DND-41 (cell line): ENCODE data around the gene CDC42SE1.

Experiments used
- EZH2 ChIP-seq: IDR thresholded peaks from 3 replicates; pipeline ENCODE4 v1.6.1; 2012; ENCODE audit warnings: borderline replicate concordance, low read depth, mild to moderate bottlenecking, moderate library complexity, low read length, inconsistent platforms; ENCODE audit not compliant: severe bottlenecking
- TF ChIP-seq, protein P1 (sequence below): IDR thresholded peaks from 2 replicates; pipeline ENCODE4 v1.5.1; 2012; ENCODE audit warnings: borderline replicate concordance, low read length, moderate library complexity, mild to moderate bottlenecking; ENCODE audit not compliant: poor library complexity, severe bottlenecking; ENCODE audit errors: extremely low read depth

DNA sequence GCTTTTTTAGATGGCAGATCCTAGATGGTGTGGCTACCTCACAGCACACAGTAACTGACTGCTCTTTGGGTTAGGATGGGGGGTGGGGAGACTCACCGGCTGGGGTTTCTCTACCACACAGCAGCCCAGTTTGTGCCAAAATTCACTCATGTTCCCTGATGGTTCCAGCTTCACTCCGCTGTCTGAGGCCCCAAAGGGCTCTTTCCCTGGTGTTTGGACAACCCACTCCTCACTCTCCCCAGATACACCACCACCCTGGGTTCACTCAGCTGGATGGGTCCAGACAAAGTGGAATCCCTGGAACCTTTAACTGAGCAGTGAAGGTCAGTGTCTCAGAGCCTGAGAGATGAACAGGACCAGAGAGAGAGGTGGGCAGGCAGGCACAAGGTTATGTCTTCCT, 3.8 kb downstream of the CDC42SE1 start:
- no peak for TF ChIP-seq EZH2
- TF ChIP-seq, protein P1, sequence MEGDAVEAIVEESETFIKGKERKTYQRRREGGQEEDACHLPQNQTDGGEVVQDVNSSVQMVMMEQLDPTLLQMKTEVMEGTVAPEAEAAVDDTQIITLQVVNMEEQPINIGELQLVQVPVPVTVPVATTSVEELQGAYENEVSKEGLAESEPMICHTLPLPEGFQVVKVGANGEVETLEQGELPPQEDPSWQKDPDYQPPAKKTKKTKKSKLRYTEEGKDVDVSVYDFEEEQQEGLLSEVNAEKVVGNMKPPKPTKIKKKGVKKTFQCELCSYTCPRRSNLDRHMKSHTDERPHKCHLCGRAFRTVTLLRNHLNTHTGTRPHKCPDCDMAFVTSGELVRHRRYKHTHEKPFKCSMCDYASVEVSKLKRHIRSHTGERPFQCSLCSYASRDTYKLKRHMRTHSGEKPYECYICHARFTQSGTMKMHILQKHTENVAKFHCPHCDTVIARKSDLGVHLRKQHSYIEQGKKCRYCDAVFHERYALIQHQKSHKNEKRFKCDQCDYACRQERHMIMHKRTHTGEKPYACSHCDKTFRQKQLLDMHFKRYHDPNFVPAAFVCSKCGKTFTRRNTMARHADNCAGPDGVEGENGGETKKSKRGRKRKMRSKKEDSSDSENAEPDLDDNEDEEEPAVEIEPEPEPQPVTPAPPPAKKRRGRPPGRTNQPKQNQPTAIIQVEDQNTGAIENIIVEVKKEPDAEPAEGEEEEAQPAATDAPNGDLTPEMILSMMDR = no peak
